Peyer's patch (tissue), 4 donors: ENCODE results near the gene WNT10A.
"Not testable (repeated sequence)": the region's sequence is repeated elsewhere in the genome, so short reads cannot be mapped to it uniquely, and the experiment has no call there.

ENCODE experiments used
- CTCF ChIP-seq, 6 experiments: fragments of 450-650 bp in 4 of 6; fragments of 200-600 bp in 2 of 6; sonication (generic) in 1 of 6; IDR thresholded peaks; one replicate each; pipeline ENCODE4 v1.5.1; 2017 to 2019; ENCODE audit warnings: antibody characterized with exemption in 6 of 6, mild to moderate bottlenecking in 3 of 6, moderate library complexity in 1 of 6
- POLR2A ChIP-seq, 2 donors: fragments of 450-650 bp; IDR thresholded peaks; one replicate each; pipeline ENCODE4 v1.5.1; 2017; ENCODE audit warnings: antibody characterized with exemption in 2 of 2, mild to moderate bottlenecking in 2 of 2, moderate library complexity in 2 of 2

DNA sequence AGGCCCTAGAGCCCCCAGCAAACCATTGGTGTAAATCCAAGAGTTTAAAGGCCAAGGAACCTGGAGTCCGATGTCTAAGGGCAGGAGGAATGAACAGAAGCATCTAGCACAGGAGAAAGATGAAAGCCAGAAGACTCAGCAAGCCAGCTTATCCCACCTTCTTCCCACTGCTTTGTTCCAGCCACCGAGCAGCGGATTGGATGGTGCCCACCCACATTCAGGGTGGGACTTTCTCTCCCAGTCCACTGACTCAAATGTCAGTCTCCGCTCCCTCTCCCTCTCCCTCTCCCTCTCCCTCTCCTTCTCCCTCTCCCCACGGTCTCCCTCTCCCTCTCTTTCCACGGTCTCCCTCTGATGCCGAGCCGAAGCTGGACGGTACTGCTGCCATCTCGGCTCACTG lies 49.8 kb downstream of the WNT10A start:
- not testable (repeated sequence) for TF ChIP-seq CTCF, POLR2A (IDR thresholded peaks at IDR 0.05)
